Measurements from ENCODE around the gene EMILIN2.

Gene EMILIN2

DNA sequence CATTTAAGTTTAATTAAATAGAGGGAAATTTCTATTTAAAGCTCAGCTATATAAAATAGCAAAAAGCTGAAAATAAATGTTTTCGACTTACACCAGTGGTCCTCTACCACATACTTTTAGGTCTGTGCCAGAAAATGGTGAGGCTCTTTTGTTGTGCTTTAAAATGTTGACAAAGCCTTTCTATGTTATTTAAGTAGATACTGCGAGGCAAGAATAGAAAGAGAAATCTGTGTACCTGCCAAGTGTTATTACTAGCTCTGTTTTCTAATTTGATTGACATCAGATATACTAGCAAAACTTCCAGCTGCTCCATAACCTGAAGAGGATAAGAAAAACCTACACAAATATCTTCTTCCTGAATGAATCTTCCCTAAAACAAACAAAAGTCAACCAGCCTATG, 112.5 kb downstream of the EMILIN2 start:
- no peak for DNase-seq

DNA sequence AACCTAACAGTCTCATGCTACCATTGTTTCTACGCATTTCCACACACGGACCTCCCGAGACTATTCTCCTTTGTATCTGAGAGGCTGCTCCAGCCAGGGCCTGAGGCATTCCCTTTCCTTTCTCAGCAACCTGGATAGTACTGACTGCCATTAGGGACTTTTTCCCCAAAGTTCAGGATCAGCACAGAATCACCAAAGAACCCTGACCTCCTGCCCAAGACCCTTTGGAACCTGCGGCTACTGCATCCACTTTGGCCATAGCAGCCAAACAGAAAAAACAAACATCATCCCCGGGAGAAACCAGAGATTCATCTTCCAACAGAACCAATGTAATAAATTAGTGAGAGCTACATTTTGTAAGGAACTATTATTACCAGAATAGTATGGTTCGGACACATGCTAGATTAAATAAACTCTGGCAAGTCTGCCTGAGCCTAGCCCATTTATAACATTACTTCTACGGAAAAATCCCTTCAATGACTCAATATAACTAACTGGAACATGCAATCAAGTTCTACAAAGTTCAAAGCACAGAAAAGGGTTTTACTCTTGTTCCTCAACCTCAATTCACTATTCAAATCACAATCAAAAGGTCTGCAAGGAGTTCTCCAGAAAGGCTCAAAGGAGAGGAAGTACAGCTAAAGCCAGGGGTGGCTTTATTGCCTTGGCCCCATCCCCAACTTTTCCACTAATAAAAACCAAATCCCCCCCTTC, 114.3 kb downstream of the EMILIN2 start:
- DNase-seq: no peak

DNA sequence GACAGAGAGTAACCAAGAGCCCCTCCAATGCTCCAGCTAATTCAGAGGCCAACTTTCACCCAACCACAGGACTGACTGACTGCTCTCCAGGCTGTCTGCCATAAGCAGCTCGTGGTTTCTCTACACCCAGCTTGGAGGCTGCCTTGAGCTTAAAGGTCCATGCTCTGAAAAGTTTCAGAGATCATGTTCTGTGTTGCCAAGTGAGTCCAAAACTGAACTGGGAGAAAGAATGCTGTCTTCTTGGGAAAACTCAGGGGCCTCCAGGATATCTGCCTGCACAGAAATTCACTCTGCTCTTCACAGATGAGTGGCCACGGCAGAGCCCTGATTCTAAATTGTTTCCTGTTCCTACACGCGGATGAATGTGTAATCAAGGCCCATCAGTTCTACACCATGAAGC, 115.0 kb downstream of the EMILIN2 start:
- DNase-seq: no peak

DNA sequence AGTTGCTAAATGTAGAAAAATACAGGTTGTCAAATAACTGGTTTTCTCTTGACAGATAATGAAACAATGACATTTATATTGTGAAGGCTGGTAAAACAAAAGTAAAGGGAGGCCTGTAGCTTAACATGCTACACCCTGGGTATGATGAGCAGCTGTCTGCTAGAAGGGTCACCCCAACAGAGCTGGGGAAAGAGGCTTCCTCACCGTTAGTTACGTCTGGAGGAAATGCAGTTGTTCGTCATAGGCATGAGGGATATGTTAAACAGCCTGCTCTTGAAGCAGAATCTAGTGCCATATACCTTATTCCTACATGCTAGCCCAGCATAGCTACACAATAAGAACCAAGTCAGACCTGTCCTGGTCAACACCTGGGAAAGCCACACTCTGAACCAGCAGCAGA, 116.2 kb downstream of the EMILIN2 start:
- no peak for DNase-seq

DNA sequence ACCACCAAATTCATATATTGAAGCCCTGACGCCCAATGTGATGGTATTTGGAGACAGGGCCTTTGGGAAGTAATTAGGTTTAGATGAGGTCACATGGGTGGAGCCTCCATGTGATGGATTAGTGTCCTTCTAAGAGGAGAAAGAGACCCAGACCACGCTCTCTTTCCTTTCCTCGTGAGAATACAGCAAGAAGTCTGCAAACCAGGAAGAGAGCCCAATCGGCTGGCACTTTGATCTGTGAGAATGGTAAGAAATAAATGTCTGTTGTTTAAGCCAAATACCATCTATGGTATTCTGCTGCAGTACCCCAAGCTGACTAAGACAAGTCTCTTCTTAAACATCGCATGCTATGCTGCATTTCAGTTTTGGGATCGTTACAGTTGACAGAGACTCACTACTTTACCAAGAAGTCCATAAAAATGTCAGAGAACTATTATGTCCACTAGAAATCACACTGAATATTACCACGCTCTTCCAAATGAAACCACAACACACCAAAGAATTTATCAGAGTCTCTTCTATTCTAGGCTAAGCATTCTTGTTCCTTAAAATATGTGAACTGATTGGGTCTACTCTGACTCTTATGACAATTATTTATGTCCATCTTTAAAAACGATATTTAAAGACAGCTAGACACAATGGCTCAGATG, 117.7 kb downstream of the EMILIN2 start:
- DNase-seq: no peak

Measured in NCI-H226 (cell line).